GM12872 (cell line): Measurements from ENCODE around the gene NR2C2AP.
A peak's percentile ranks its signal among the peaks of the same experiment; 100 is the strongest.

Experiments
- TF ChIP-seq, protein P1 (sequence below): IDR thresholded peaks from 3 replicates; pipeline ENCODE4 v1.5.1; 2011; ENCODE audit warnings: low read depth, mild to moderate bottlenecking, low read length, moderate library complexity; ENCODE audit not compliant: insufficient read depth

The NR2C2AP gene

DNA sequence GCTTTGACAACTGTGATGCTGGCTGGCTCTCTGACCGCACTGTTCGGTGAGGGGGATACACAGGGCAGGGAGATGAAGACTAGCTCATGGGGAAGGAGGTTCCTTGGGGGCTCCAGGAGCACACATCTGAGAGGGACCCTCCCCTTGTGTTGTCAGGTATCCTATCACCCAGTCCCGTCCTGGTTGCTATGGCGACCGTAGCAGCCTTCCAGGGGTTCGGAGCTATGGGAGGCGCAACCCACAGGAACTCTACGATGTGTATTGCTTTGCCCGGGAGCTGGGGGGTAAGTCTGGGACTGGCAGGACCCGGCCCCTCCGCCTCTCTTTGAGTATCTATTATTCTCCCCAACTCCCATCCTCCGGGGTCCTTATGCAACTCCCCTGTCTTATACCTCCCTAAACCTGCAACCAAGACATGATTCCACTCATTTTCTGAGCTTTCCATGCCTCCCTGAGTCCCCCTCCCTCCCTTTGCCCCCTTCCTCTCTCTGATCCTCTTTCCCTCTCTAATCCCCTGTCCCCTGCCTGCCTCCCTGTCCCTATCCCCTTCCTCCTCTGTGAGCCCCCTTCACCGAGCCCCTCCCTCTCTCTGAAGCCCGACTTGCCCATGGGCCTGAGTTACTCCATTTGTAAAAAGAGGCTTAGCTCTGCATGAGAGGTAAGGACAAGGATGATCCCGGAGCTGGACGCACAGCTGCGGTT lies 21.1 kb upstream of the NR2C2AP start:
- TF ChIP-seq, protein P1, sequence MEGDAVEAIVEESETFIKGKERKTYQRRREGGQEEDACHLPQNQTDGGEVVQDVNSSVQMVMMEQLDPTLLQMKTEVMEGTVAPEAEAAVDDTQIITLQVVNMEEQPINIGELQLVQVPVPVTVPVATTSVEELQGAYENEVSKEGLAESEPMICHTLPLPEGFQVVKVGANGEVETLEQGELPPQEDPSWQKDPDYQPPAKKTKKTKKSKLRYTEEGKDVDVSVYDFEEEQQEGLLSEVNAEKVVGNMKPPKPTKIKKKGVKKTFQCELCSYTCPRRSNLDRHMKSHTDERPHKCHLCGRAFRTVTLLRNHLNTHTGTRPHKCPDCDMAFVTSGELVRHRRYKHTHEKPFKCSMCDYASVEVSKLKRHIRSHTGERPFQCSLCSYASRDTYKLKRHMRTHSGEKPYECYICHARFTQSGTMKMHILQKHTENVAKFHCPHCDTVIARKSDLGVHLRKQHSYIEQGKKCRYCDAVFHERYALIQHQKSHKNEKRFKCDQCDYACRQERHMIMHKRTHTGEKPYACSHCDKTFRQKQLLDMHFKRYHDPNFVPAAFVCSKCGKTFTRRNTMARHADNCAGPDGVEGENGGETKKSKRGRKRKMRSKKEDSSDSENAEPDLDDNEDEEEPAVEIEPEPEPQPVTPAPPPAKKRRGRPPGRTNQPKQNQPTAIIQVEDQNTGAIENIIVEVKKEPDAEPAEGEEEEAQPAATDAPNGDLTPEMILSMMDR: no peak

DNA sequence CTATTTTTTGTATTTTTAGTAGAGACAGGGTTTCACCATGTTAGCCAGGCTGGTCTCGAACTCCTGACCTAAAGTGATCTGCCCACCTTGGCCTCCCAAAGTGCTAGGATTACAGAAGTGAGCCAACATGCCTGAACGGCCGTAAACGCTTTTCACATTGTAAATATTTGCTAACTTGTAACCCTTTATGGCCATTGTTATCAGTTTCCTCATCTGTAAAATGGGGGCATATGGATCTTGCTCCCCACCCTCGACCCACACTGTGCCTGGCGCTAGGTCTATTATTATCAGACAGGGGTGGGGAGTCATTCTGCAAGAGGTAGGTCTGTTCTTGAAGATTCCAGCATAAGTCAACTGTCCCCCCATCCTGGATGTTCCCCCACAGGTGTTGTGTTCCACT lies 20.4 kb upstream of the NR2C2AP start:
- TF ChIP-seq, protein P1: no peak

DNA sequence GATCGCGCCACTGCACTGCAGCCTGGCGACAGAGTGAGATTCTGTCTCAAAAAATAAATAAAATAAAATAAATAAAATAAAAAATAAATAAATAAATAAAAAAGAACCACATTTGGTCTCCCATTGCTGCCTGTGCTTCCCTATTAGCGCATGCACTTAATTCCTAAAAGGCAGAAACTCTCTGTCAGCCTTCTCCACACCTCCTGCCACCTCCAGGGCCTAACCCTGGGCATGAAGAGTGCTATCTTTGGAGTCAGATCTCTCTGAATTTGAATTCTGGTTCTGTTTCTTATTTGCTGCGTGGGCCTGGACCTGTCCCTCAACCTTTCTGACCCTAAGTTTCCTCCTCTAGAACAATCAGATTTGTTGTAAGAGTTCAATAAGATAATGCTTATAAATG lies 19.8 kb upstream of the NR2C2AP start:
- TF ChIP-seq, protein P1: no peak

DNA sequence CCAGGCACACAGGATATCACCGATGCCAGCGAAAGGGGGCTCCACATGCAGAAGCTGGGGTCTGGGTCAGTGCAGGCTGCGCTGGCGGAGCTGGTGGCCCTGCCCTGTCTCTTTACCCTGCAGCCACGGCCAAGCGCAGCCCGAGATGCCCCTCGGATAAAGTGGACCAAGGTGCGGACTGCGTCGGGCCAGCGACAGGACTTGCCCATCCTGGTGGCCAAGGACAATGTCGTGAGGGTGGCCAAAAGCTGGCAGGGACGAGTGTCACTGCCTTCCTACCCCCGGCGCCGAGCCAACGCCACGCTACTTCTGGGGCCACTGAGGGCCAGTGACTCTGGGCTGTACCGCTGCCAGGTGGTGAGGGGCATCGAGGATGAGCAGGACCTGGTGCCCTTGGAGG lies 15.7 kb upstream of the NR2C2AP start:
- TF ChIP-seq, protein P1: no peak

DNA sequence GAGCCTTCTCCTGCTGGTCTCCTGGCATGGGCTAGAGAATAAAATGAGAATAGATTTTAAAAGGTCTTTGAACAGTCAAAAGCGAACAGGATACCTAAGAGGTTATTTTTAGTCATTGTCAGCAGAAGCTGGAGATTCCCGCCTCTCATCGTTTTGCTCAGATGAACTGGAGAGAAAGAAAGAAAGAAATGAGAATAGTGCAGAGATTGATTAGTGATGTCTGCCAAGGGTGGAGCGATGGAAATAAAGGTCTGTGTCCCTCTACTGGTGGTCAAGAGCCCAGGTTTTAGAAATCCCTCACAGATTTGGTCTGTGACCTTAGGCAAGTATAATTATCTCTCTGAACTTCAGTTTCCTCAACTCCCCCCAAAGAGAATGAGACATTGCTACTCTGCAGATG lies 13.9 kb upstream of the NR2C2AP start:
- TF ChIP-seq, protein P1: peak; percentile 22; the same call in 1 of the 3 replicates

DNA sequence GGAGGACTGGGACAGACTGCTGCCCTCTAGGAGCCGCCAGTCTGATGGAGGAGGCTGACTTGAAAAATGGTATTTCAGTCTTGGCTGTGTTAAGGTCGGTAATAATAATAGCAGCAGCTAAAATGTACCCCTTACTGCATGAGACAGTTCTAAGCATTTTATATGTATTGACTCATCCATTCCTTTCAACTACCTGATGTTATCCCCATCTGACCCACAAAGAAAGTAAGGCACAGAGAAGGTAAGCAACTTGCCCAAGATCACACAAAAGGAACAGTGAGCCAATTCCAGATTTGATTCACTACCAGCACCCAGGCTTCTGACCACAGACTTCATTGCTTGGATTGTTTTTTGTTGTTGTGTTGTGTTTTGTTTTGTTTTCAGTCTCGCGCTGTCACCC lies 12.6 kb upstream of the NR2C2AP start:
- TF ChIP-seq, protein P1: no peak

DNA sequence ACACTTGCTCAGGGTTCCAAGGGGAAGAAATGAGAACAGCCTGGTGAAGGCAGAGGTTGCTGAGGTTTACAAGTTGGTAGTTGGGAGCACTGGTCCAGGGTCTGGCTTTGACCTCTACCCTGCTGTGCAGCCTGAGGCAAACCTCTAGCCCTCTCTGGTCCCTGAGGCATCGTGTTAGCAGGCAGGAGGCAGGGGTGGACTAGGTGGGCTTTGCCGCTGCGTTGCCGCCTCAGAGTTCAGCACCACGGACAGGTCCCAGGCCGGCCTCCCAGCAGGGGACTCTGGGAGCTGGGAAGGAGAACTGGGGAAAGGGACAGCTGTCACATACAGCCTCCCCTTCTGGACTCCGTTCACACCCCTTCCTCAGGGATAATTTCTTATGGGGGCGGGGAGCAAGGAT lies 11.7 kb upstream of the NR2C2AP start:
- TF ChIP-seq, protein P1: no peak
